Thyroid gland (tissue), 4 donors: ENCODE results near the gene LCN10.

ENCODE experiments used
- CTCF ChIP-seq, 6 experiments: fragments of 200-600 bp in 3 of 6; fragments of 450-650 bp in 3 of 6; sonication (generic) in 3 of 6; IDR thresholded peaks; one replicate each; pipeline ENCODE4 v1.5.1; 2016 to 2019; ENCODE audit warnings: antibody characterized with exemption in 6 of 6, mild to moderate bottlenecking in 2 of 6, inconsistent platforms in 1 of 6, moderate library complexity in 1 of 6
- POLR2A ChIP-seq, 2 donors: fragments of 450-650 bp; IDR thresholded peaks; one replicate each; pipeline ENCODE4 v1.6.1; 2017; ENCODE audit warnings: antibody characterized with exemption in 2 of 2, mild to moderate bottlenecking in 2 of 2, moderate library complexity in 1 of 2

GRCh38 chr9:136779808-136780207, 37.1 kb upstream of the LCN10 start:
- TF ChIP-seq POLR2A (IDR thresholded peaks at IDR 0.05) (no peak), CTCF (IDR thresholded peaks at IDR 0.05) (no peak)
